ENCODE results near the gene BTF3. TPM values are rescaled to one million over a fixed set of nuclear protein-coding genes. Genes with fewer than 3 reads are reported as not detected.

BTF3 gene
- total and polyA plus RNA-seq, 9 of the 15 experiments (the other 6 are each of a cell fraction or from before 2014, with no cell fraction given): 534 to 1,637 (median 848) TPM

DNA sequence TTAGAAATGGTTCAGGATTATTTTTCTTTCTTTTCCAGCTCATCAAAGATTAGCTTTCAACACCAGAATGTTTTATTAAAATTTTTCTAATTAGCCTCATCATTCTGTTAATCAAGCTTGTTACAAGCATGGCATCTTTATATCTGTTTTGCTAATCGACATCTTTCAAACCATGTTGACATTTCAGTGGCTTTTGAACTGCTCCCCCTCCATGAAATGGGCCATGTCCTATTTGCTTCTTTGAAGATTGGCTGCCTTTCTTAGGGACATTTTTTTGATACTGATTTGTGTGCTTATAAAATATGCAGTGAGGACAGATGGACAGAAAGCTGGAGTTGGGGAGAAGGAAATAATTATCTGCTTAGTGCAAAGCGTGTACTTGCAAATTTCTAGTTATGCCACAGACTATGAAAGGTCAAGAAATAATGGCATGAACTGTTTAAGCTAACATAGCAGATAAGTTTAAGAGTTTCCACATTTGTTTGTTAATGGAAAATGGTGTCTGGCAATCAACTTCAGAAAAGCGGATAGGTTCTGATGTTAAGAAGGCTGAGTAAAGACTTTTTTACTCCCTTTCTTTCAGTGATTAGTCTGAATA is 27.5 kb downstream of the BTF3 start:
- no peak for FAIRE-seq
- POLR2A ChIA-PET: interaction anchor here (0.5 to 1.6 kb wide), 3 partner anchors 12 to 257 kb away, joined by 3 to 4 read pairs (median 3); partner anchors contain the start of gene BTF3

DNA sequence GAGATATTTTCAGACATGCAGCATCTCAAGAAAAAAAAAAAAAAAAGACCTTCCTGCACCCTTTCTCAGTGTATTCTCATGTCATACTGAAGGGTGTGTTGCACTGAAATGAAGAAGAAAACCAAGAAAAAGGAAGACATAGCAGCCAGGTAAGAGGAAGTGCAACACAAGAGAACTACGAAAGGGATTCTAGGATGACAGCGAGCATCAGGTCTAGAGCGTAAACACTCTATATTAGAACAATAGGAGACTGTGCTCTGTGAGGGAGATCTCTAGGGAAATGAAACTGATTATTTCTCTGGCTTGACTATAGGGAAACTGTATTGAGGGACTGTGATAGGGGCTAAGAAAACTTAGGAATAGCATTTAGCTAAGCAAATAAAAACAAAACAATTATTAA is 30.0 kb downstream of the BTF3 start:
- H3K27me3 ChIP-seq (ENCODE audit: control insufficient read depth in 2 of 2, insufficient read depth in 2 of 2, low read length in 2 of 2): peaks cover 21 to 22% of the 10 kb centered on the region in 2 experiments; a peak in 4 of 5 replicates
- no peak overlapping the region for H3K9ac ChIP-seq (ENCODE audit: insufficient read depth in 1 of 2, low read depth in 2 of 2, low read length in 2 of 2)
- H3K79me2 ChIP-seq (ENCODE audit: control insufficient read depth, insufficient read depth, low read length): no peaks in the 10 kb centered on the region
- H3K36me3 ChIP-seq (ENCODE audit: control insufficient read depth, insufficient read depth, low read length): no peaks in the 10 kb centered on the region
- no peaks in the 10 kb centered on the region for H4K20me1 ChIP-seq (replicated peaks; ENCODE audit: control insufficient read depth, insufficient read depth, low read length)
- FAIRE-seq (no peak), DNase-seq (ENCODE audit: extremely low read depth in 1 of 4, low spot score in 3 of 4) (no peak), ATAC-seq (no peak)
- H3K4me2 ChIP-seq (ENCODE audit: insufficient read depth, low read length): no peak overlapping the region
- TF ChIP-seq CBFA2T3 (IDR thresholded peaks at IDR 0.05): no peak
- TF ChIP-seq SPI1 (IDR thresholded peaks at IDR 0.05; ENCODE audit: borderline replicate concordance, low read depth, low read length): peak; percentile 43; the same call in 1 of the 2 replicates
- ChIA-PET POLR2A (interaction anchor here (2.5 kb wide), 1 partner anchor 9 kb away, joined by 6 read pairs; no protein-coding TSS in a partner anchor), CTCF (ENCODE audit: low intra/inter-chr PET ratio) (no interaction called here)
- H3K9me3 ChIP-seq (replicated peaks; ENCODE audit: control insufficient read depth, insufficient read depth, low read depth, low read length): no peaks in the 10 kb centered on the region
- no peaks in the 10 kb centered on the region for H3K4me1 ChIP-seq (replicated peaks in 1 of 2; ENCODE audit: control insufficient read depth in 2 of 2, insufficient read depth in 2 of 2, low read length in 2 of 2)
- H3K4me3 ChIP-seq: no peak overlapping the region
- H3K27ac ChIP-seq (ENCODE audit: extremely low read depth, low read depth, low read length): no peak overlapping the region
- 15% methylated on average over 3 of the region's 3 CpGs for WGBS (ENCODE audit: insufficient coverage, low coverage, missing lambda C conversion rate)
- no TSS peak for BruUV-seq (replicated peaks)
- H2AFZ ChIP-seq (ENCODE audit: low read depth, low read length): no peak overlapping the region
- in situ Hi-C loops (cut with MboI): no loop called here
- H3K9me1 ChIP-seq (ENCODE audit: control insufficient read depth, insufficient read depth, low read length): no peaks in the 10 kb centered on the region
- intact Hi-C loops (cut with micrococcal nuclease): no loop called here

More for the DNA sequence above, 27.5 kb downstream of the BTF3 start:
- in situ Hi-C loops (cut with MboI): no loop called here
- no peak overlapping the region for H3K9ac ChIP-seq (ENCODE audit: insufficient read depth in 1 of 2, low read depth in 2 of 2, low read length in 2 of 2)
- no peak overlapping the region for H2AFZ ChIP-seq (ENCODE audit: low read depth, low read length)
- CTCF ChIA-PET (ENCODE audit: low intra/inter-chr PET ratio): no interaction called here
- no peaks in the 10 kb centered on the region for H3K9me1 ChIP-seq (ENCODE audit: control insufficient read depth, insufficient read depth, low read length)
- ATAC-seq (no peak), DNase-seq (ENCODE audit: extremely low read depth in 1 of 4, low spot score in 3 of 4) (no peak)
- no peaks in the 10 kb centered on the region for H3K9me3 ChIP-seq (replicated peaks; ENCODE audit: control insufficient read depth, insufficient read depth, low read depth, low read length)
- 0% methylated on average over 3 of the region's 3 CpGs for WGBS (ENCODE audit: insufficient coverage, low coverage, missing lambda C conversion rate)
- intact Hi-C loops (cut with micrococcal nuclease): no loop called here
- H3K27ac ChIP-seq (ENCODE audit: extremely low read depth, low read depth, low read length): no peak overlapping the region
- no peaks in the 10 kb centered on the region for H3K36me3 ChIP-seq (ENCODE audit: control insufficient read depth, insufficient read depth, low read length)
- no peaks in the 10 kb centered on the region for H4K20me1 ChIP-seq (replicated peaks; ENCODE audit: control insufficient read depth, insufficient read depth, low read length)
- H3K27me3 ChIP-seq (ENCODE audit: control insufficient read depth in 2 of 2, insufficient read depth in 2 of 2, low read length in 2 of 2): peaks cover 16 to 22% of the 10 kb centered on the region in 2 experiments; a peak in 4 of 5 replicates
- no peaks in the 10 kb centered on the region for H3K79me2 ChIP-seq (ENCODE audit: control insufficient read depth, insufficient read depth, low read length)
- H3K4me2 ChIP-seq (ENCODE audit: insufficient read depth, low read length): no peak overlapping the region
- no TSS peak for BruUV-seq (replicated peaks)
- no peak overlapping the region for H3K4me3 ChIP-seq
- no peaks in the 10 kb centered on the region for H3K4me1 ChIP-seq (replicated peaks in 1 of 2; ENCODE audit: control insufficient read depth in 2 of 2, insufficient read depth in 2 of 2, low read length in 2 of 2)
- no peak for TF ChIP-seq ZNF24 (IDR thresholded peaks at IDR 0.05)
- no peak for TF ChIP-seq POLR2G (IDR thresholded peaks at IDR 0.05; ENCODE audit: low read depth, low read length)
- no peak for TF ChIP-seq BACH1 (tag; IDR thresholded peaks at IDR 0.05)
- no peak for TF ChIP-seq RAD51 (IDR thresholded peaks at IDR 0.05; ENCODE audit: borderline replicate concordance, low read depth)
- TF ChIP-seq HDAC6 (IDR thresholded peaks at IDR 0.05; ENCODE audit: low read depth, low read length): no peak
